Endothelial cell of umbilical vein (primary cell): ENCODE data around the gene FXYD6. TPM values are rescaled to one million over a fixed set of nuclear protein-coding genes. Genes with fewer than 3 reads are reported as not detected.

ENCODE experiments used
- BruUV-seq: library from RNA; stranded (reverse); fragments of 400-500 nt; replicated peaks from 2 replicates; lab custom pipeline; 2021; lab: Mats Ljungman, UMichigan
- CTCF ChIA-PET: fragments of 300-600, 350-600 bp; sonication (Branson Sonifier 250); formaldehyde crosslinking; loops from one replicate; lab custom pipeline; 2021; ENCODE audit warnings: antibody characterized with exemption, inconsistent platforms; lab: Charles Lee
- POLR2A ChIA-PET: fragments of 300-600, 350-600 bp; sonication (Branson Sonifier 250); formaldehyde crosslinking; loops from one replicate; lab custom pipeline; 2021; ENCODE audit warnings: antibody characterized with exemption, inconsistent platforms; lab: Charles Lee
- DNase-seq: peaks from one replicate; pipeline ENCODE4 v3.0.0-alpha.2; 2011; ENCODE audit warnings: low read depth, low spot score
- FAIRE-seq: peaks from 2 replicates; lab custom pipeline; 2011; peaks lifted over from hg19 to GRCh38; lab: Jason Lieb, UNC
- H2AFZ ChIP-seq: 2 replicates; pipeline ENCODE4 v1.6.0; 2012; ENCODE audit warnings: low read depth, low read length, control low read depth, inconsistent platforms
- H3K27ac ChIP-seq: 2 replicates; pipeline ENCODE4 v1.5.1; 2011; ENCODE audit warnings: low read depth, mild to moderate bottlenecking, control low read depth, low read length, moderate library complexity; ENCODE audit not compliant: insufficient read depth
- H3K27me3 ChIP-seq, 2 experiments: 2 replicates each; pipeline versions ENCODE4 v1.6.0 to v1.6.1; 2011; ENCODE audit warnings: low read length in 2 of 2, mixed read lengths in 1 of 2; ENCODE audit not compliant: control insufficient read depth in 2 of 2, insufficient read depth in 2 of 2
- H3K36me3 ChIP-seq, 2 experiments: 2 replicates in 1 of 2; 3 replicates in 1 of 2; pipeline ENCODE4 v1.5.1; 2011; ENCODE audit warnings: low read length in 2 of 2, mild to moderate bottlenecking in 1 of 2, moderate library complexity in 1 of 2; ENCODE audit not compliant: control insufficient read depth in 2 of 2, insufficient read depth in 2 of 2; ENCODE audit errors: extremely low read depth in 1 of 2
- H3K4me1 ChIP-seq: 3 replicates; pipeline ENCODE4 v1.5.1; 2011; ENCODE audit warnings: mild to moderate bottlenecking, low read length; ENCODE audit not compliant: control insufficient read depth, insufficient read depth; ENCODE audit errors: extremely low read depth
- H3K4me2 ChIP-seq: 2 replicates; pipeline ENCODE4 v1.6.1; 2011; ENCODE audit warnings: low read length, control low read depth, mixed read lengths; ENCODE audit not compliant: insufficient read depth
- H3K4me3 ChIP-seq, 3 experiments: fragments of 200-600 bp in 1 of 3; sonication (generic), shearing (Covaris generic) in 1 of 3; replicated peaks in 1 of 3; 2 replicates each; pipeline ENCODE4 v1.5.1; 2011 to 2016; ENCODE audit warnings: control low read depth in 3 of 3, low read length in 3 of 3, mild to moderate bottlenecking in 2 of 3, inconsistent platforms in 1 of 3, low read depth in 1 of 3, moderate library complexity in 1 of 3; ENCODE audit not compliant: insufficient read depth in 1 of 3
- H3K79me2 ChIP-seq: 2 replicates; pipeline ENCODE4 v1.6.0; 2012; ENCODE audit warnings: low read length, inconsistent platforms; ENCODE audit not compliant: control insufficient read depth, insufficient read depth
- H3K9ac ChIP-seq: replicated peaks from 2 replicates; pipeline ENCODE3; 2011; ENCODE audit warnings: low read length, control low read depth; ENCODE audit not compliant: insufficient read depth; ENCODE audit errors: extremely low read depth
- H3K9me1 ChIP-seq: replicated peaks from 3 replicates; pipeline ENCODE4 v1.6.0; 2011; ENCODE audit warnings: mild to moderate bottlenecking, low read length; ENCODE audit not compliant: control insufficient read depth, insufficient read depth; ENCODE audit errors: extremely low read depth
- H3K9me3 ChIP-seq: replicated peaks from 2 replicates; pipeline ENCODE4 v1.5.1; 2012; ENCODE audit warnings: low read length, inconsistent platforms; ENCODE audit not compliant: control insufficient read depth, insufficient read depth
- H4K20me1 ChIP-seq: replicated peaks from 2 replicates; pipeline ENCODE3; 2011; ENCODE audit warnings: mild to moderate bottlenecking, low read length; ENCODE audit not compliant: control insufficient read depth, insufficient read depth; ENCODE audit errors: extremely low read depth
- FOS ChIP-seq: IDR thresholded peaks from 2 replicates; pipeline ENCODE4 v1.6.1; 2011; ENCODE audit warnings: mild to moderate bottlenecking, low read length, moderate library complexity, borderline replicate concordance; ENCODE audit not compliant: insufficient read depth
- GATA2 ChIP-seq: IDR thresholded peaks from 2 replicates; pipeline ENCODE4 v1.7.0; 2011; ENCODE audit warnings: low read depth, mild to moderate bottlenecking, moderate library complexity, mixed read lengths, low read length; ENCODE audit not compliant: insufficient read length, insufficient read depth
- JUN ChIP-seq: IDR thresholded peaks from 2 replicates; pipeline ENCODE4 v1.6.1; 2011; ENCODE audit warnings: borderline replicate concordance, low read depth; ENCODE audit not compliant: insufficient read length, insufficient read depth
- POLR2A ChIP-seq: IDR thresholded peaks from 2 replicates; pipeline ENCODE4 v1.6.1; 2012; ENCODE audit warnings: low read depth, mild to moderate bottlenecking, control low read depth, low read length
- dilution Hi-C: fragments of 300-500 bp; cut with MboI; formaldehyde crosslinking; loops from one replicate; pipeline ENCODE4 v1.15.0; 2019; ENCODE audit warnings: low sequenced_read_pairs; ENCODE audit not compliant: extremely low pct_ligation_motif_present
- intact Hi-C: fragments of 100-400 bp; cut with micrococcal nuclease; formaldehyde crosslinking; loops from one replicate; pipeline ENCODE4 v1.10.0; 2022
- polyA plus RNA-seq, 4 experiments: library from polyadenylated mRNA; depleted of rRNA in 3 of 4; stranded (reverse) in 3 of 4; unstranded in 1 of 4; fragments of >200 nt; gene quantifications; 2 replicates each; pipeline versions ENCODE4 v1.2.1 to v1.2.3, GENCODE V29; 2011 to 2012; ENCODE audit warnings: missing spikeins in 1 of 4
- total RNA-seq: library from RNA; stranded (reverse); gene quantifications from 2 replicates; pipeline ENCODE4 v1.2.3, GENCODE V29; 2021
- TF ChIP-seq, protein P1 (sequence below): IDR thresholded peaks from 2 replicates; pipeline ENCODE4 v1.6.1; 2011; ENCODE audit not compliant: insufficient read depth, insufficient read length

FXYD6 gene
- total and polyA plus RNA-seq, 2 donors (not counting 3 experiments of a cell fraction or from before 2014, with no cell fraction given): 1.4 to 8.7 TPM

DNA sequence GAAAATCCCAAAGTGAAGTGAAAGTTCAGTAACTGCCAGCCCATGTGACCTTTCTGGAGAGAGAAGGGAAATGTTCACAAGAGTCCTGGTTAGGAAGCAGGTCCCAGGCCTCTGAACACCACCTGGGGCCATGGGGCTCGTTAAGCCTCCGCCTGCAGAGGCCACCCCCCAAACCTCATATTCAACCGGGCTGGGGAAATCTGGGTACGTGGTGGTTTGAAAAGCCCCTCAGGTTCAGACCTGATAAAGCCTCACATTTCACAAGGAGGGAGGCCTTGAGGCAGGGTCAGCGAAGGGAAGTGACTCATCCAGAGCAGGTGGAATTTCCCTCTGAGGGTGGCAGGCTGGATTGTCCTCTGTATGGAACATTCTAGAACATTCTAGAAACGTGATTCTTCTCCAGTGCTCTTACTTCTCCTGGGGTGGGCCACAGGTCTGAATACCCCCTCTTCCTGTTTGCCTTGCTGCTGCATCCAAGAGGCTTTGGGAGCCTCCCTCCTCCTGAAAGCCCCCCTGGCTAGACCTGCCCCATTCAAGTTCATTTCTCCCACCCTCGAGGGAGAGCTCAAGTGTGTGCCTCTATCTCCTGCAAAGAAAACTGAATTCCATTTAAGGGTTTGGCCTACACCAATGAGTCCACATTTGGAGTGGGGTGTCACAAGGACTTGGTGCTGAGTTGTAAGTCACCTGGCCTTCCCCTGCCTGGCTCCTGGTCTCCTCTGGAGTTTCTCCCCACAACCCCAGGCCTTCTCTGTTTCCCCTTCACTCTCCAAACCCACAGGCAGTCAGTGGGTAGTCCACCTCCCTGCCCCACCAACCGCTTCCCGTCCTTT, 58.2 kb downstream of the FXYD6 start:
- Histone ChIP-seq H3K27ac (peak overlapping the region; percentile 65), H3K27me3 (peaks cover 0 to 1% of the 10 kb centered on the region in 2 experiments), H3K36me3 (no peaks in the 10 kb centered on the region), H3K9ac (no peak overlapping the region), H3K4me2 (no peak overlapping the region), H3K9me1 (no peaks in the 10 kb centered on the region), H3K79me2 (no peaks in the 10 kb centered on the region), H2AFZ (peak overlapping the region; percentile 44), H4K20me1 (no peaks in the 10 kb centered on the region), H3K4me1 (peaks cover 19% of the 10 kb centered on the region), H3K4me3 (no peak overlapping the region), H3K9me3 (no peaks in the 10 kb centered on the region)
- intact Hi-C loops: loop anchor here (10.0 kb wide), 1 partner anchor 583 kb away; the partner anchor contains the start of genes PCSK7 and RNF214
- TF ChIP-seq FOS: peak; percentile 68
- TF ChIP-seq JUN: peak; percentile 51
- no peak for TF ChIP-seq GATA2
- TF ChIP-seq, protein P1, sequence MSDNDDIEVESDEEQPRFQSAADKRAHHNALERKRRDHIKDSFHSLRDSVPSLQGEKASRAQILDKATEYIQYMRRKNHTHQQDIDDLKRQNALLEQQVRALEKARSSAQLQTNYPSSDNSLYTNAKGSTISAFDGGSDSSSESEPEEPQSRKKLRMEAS: no peak
- TF ChIP-seq POLR2A: no peak
- dilution Hi-C loops: no loop called here
- BruUV-seq: no TSS peak
- peak; percentile 73 for DNase-seq
- FAIRE-seq: no peak
- POLR2A ChIA-PET: interaction anchor here (1.6 kb wide), 1 partner anchor 129 kb away, joined by 4 read pairs; no protein-coding TSS in a partner anchor
- CTCF ChIA-PET: interaction anchor here (0.7 to 12.2 kb wide), 46 partner anchors 9 to 587 kb away, joined by 3 to 520 read pairs (median 4); partner anchors contain the start of genes IL10RA, PCSK7 and TMPRSS13
